Measurements from ENCODE around the gene ETV2.

ETV2 gene

GRCh38 chr19:35620001-35620400 lies 21.5 kb upstream of the ETV2 start:
- TF ChIP-seq GATA3 (IDR thresholded peaks at IDR 0.05; ENCODE audit: low read depth, low read length) (no peak), GATA2 (IDR thresholded peaks at IDR 0.05; ENCODE audit: low read depth, low read length) (no peak)

GRCh38 chr19:35621708-35622107 lies 19.8 kb upstream of the ETV2 start:
- TF ChIP-seq GATA2 (IDR thresholded peaks at IDR 0.05; ENCODE audit: low read depth, low read length) (no peak), GATA3 (IDR thresholded peaks at IDR 0.05; ENCODE audit: low read depth, low read length) (no peak)

- TF ChIP-seq GATA2 (IDR thresholded peaks at IDR 0.05; ENCODE audit: low read depth, low read length) (no peak), GATA3 (IDR thresholded peaks at IDR 0.05; ENCODE audit: low read depth, low read length) (no peak)
These were observed 18.8 kb upstream of the ETV2 start for GRCh38 chr19:35622750-35623149.

- TF ChIP-seq GATA3 (IDR thresholded peaks at IDR 0.05; ENCODE audit: low read depth, low read length) (no peak), GATA2 (IDR thresholded peaks at IDR 0.05; ENCODE audit: low read depth, low read length) (no peak)
These were observed 18.1 kb upstream of the ETV2 start for GRCh38 chr19:35623327-35624010.

DNA sequence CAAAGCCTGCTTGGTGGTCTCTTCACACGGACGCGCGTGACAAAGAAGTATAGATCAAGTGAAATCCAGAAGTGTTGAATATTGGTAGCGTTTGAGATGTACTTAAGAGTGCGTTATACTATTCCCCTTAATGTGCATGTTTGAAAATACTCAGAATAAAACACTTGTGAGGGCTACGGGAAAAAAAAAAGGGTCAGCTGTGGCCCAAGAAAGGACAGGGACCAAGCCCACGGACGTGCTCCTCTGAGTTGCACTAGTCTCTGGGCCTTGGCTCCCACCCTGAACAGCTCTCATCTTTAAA lies 13.3 kb upstream of the ETV2 start:
- no peak for TF ChIP-seq GATA2 (IDR thresholded peaks at IDR 0.05; ENCODE audit: low read depth, low read length)
- no peak for TF ChIP-seq GATA3 (IDR thresholded peaks at IDR 0.05; ENCODE audit: low read depth, low read length)

DNA sequence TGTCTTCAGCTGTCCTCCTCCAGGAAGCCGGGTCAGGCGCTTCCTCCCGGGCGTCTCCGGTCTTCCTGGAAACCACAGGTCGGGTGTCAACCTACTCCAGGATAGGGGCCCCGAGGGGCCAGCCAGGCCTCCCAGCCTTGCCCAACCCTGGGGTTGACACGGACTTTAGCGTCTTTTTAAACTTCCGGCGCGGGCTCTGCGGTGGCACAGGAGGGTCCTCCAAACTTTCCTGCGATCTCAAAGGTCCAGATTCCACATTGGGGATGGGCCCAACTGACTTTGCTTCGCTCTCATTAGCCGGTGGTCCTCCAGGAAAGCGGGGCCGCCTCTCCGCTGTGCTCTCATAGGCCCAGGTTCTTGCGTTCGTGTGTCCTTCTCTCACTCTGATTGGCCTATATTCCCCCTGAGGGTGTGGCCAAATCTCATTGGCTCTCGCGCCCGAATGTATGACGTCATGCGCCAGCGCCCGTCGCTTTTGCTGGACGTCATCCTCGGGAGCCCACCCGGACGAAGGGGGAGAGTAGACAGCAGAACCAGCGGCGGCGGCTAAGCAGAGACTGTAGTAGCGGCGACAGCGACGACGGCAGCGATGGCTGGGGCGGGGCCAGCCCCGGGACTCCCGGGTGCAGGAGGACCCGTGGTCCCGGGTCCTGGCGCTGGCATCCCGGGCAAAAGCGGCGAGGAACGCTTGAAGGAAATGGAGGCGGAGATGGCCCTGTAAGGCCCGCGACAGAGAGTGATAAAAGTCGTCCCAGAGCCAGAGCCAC lies 12.8 kb upstream of the ETV2 start, which contains the start of gene RBM42:
Gene RBM42, plus strand, starts transcription at position 472 of the 767 bp plus-strand sequence. Its CDS starts 118 bp downstream, at position 590.
- no peak for TF ChIP-seq GATA2 (IDR thresholded peaks at IDR 0.05; ENCODE audit: low read depth, low read length)
- no peak for TF ChIP-seq GATA3 (IDR thresholded peaks at IDR 0.05; ENCODE audit: low read depth, low read length)

- TF ChIP-seq GATA2 (IDR thresholded peaks at IDR 0.05; ENCODE audit: low read depth, low read length) (no peak), GATA3 (IDR thresholded peaks at IDR 0.05; ENCODE audit: low read depth, low read length) (no peak)
These were observed 12.3 kb upstream of the ETV2 start for GRCh38 chr19:35629332-35629633.

DNA sequence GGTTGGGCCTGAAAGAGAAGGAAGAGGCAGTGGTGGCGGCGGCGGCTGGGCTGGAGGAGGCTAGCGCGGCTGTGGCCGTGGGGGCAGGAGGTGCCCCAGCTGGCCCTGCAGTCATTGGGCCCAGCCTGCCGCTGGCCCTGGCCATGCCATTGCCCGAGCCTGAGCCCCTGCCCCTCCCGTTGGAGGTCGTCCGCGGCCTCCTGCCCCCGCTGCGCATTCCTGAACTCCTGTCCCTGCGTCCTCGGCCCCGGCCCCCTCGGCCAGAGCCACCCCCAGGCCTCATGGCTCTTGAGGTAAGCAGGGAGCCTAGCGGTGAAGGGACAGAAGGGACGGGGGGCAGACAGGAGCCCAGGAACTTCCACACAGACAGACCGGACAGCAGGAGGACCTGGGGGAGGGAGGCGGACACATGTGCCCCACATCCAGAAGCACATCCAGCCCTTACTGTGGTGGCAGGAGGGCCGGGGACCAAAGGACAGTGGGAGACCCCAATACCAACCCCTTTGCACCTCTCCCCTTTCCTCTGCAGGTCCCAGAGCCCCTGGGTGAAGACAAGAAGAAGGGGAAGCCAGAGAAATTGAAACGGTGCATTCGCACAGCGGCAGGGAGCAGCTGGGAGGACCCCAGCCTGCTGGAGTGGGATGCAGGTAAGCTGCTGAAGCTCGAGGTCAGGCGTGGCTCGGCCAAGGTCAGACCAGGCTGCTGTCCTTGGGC lies 7.7 kb upstream of the ETV2 start:
- no peak for TF ChIP-seq GATA2 (IDR thresholded peaks at IDR 0.05; ENCODE audit: low read depth, low read length)
- no peak for TF ChIP-seq GATA3 (IDR thresholded peaks at IDR 0.05; ENCODE audit: low read depth, low read length)

DNA sequence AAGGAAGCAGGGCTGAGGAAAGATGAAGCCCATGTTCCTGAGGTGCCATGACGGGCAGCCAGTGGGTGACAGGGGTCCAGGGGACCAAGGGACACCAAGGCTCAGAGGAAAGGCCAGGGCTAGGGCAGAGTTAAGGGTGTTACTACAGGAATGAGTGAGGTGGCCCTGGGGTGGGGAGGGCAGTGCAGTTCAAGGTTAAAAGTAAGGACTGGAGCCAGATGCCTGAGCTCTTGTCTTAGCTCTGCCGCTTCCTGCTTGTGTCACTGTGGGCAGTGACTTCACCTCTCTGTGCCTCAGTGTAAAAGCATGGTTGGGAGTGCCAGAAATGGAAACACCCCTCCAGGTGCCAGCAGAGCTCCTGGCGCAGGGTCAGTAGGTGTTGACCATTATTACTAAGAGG lies 4.9 kb upstream of the ETV2 start:
- TF ChIP-seq GATA2 (IDR thresholded peaks at IDR 0.05; ENCODE audit: low read depth, low read length) = no peak
- no peak for TF ChIP-seq GATA3 (IDR thresholded peaks at IDR 0.05; ENCODE audit: low read depth, low read length)

DNA sequence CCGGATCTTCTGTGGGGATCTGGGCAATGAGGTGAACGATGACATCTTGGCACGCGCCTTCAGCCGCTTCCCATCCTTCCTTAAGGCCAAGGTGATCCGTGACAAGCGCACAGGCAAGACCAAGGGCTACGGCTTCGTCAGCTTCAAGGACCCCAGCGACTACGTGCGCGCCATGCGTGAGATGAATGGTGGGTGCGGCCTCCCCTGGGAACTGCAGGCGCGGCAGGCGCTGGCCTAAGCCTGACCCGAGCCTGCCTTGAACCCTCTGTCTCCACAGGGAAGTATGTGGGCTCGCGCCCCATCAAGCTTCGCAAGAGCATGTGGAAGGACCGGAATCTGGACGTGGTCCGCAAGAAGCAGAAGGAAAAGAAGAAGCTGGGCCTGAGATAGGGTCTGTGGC lies 4.4 kb upstream of the ETV2 start:
- TF ChIP-seq GATA3 (IDR thresholded peaks at IDR 0.05; ENCODE audit: low read depth, low read length) (no peak), GATA2 (IDR thresholded peaks at IDR 0.05; ENCODE audit: low read depth, low read length) (no peak)

DNA sequence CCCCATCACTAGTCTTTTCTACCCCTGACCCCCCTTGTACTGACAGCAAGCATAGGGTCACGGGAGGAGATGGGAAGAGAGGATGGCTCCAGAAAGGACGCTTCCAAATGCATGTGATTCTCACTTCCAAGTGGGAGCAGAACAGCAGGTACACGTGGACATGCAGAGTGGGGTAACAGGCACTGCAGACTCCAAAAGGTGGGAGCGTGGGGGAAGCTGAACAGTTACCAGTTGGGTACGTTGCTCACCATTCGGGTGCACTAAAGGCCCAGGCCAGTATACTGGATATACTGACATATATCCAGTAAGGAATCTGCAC lies 2.3 kb upstream of the ETV2 start:
- no peak for TF ChIP-seq GATA2 (IDR thresholded peaks at IDR 0.05; ENCODE audit: low read depth, low read length)
- no peak for TF ChIP-seq GATA3 (IDR thresholded peaks at IDR 0.05; ENCODE audit: low read depth, low read length)

GRCh38 chr19:35639863-35640262 lies 1.7 kb upstream of the ETV2 start:
- no peak for TF ChIP-seq GATA2 (IDR thresholded peaks at IDR 0.05; ENCODE audit: low read depth, low read length)
- TF ChIP-seq GATA3 (IDR thresholded peaks at IDR 0.05; ENCODE audit: low read depth, low read length) = no peak

- TF ChIP-seq GATA2 (IDR thresholded peaks at IDR 0.05; ENCODE audit: low read depth, low read length) (no peak), GATA3 (IDR thresholded peaks at IDR 0.05; ENCODE audit: low read depth, low read length) (no peak)
These were observed 767 bp downstream of the ETV2 start for GRCh38 chr19:35642312-35642711.

- TF ChIP-seq GATA2 (IDR thresholded peaks at IDR 0.05; ENCODE audit: low read depth, low read length) (no peak), GATA3 (IDR thresholded peaks at IDR 0.05; ENCODE audit: low read depth, low read length) (no peak)
These were observed 1.3 kb downstream of the ETV2 start for GRCh38 chr19:35642798-35643254.
